Keratinocyte (primary cell): ENCODE results near the gene LRRD1. TPM values are rescaled to one million over a fixed set of nuclear protein-coding genes. Genes with fewer than 3 reads are reported as not detected.

Experiments used
- DNase-seq: peaks from one replicate; pipeline ENCODE4 v3.0.0-alpha.2; 2011; ENCODE audit warnings: low read depth, missing footprints, low spot score
- FAIRE-seq: peaks from 2 replicates; lab custom pipeline; 2011; peaks lifted over from hg19 to GRCh38; lab: Jason Lieb, UNC
- H2AFZ ChIP-seq: 2 replicates; pipeline ENCODE4 v1.6.0; 2012; ENCODE audit warnings: low read length, control low read depth, inconsistent platforms; ENCODE audit not compliant: control insufficient read depth
- H3K27ac ChIP-seq: 2 replicates; pipeline ENCODE4 v1.5.1; 2011; ENCODE audit warnings: low read length; ENCODE audit not compliant: control insufficient read depth, insufficient read depth
- H3K27me3 ChIP-seq: 3 replicates; pipeline ENCODE4 v1.6.0; 2011; ENCODE audit warnings: low read length; ENCODE audit not compliant: control insufficient read depth, insufficient read depth; ENCODE audit errors: extremely low read depth
- H3K36me3 ChIP-seq, 2 experiments: 2 replicates in 1 of 2; 3 replicates in 1 of 2; pipeline ENCODE4 v1.5.1; 2011; ENCODE audit warnings: low read length in 2 of 2, mild to moderate bottlenecking in 1 of 2; ENCODE audit not compliant: control insufficient read depth in 2 of 2, insufficient read depth in 2 of 2; ENCODE audit errors: extremely low read depth in 1 of 2
- H3K4me1 ChIP-seq: 3 replicates; pipeline ENCODE4 v1.5.1; 2011; ENCODE audit warnings: low read length; ENCODE audit not compliant: control insufficient read depth, insufficient read depth; ENCODE audit errors: extremely low read depth
- H3K4me2 ChIP-seq: 3 replicates; pipeline ENCODE4 v1.6.0; 2011; ENCODE audit warnings: low read depth, low read length; ENCODE audit not compliant: control insufficient read depth, insufficient read depth; ENCODE audit errors: extremely low read depth
- H3K4me3 ChIP-seq, 3 experiments: fragments of 200-600 bp in 1 of 3; sonication (generic) in 1 of 3; 2 replicates in 2 of 3; 3 replicates in 1 of 3; pipeline ENCODE4 v1.5.1; 2011 to 2016; ENCODE audit warnings: low read length in 3 of 3, mild to moderate bottlenecking in 3 of 3, control low read depth in 2 of 3, inconsistent platforms in 1 of 3, low read depth in 1 of 3, mixed read lengths in 1 of 3, mixed run types in 1 of 3, moderate library complexity in 1 of 3; ENCODE audit not compliant: control insufficient read depth in 2 of 3, insufficient read depth in 2 of 3; ENCODE audit errors: extremely low read depth in 1 of 3
- H3K79me2 ChIP-seq: 2 replicates; pipeline ENCODE4 v1.6.0; 2012; ENCODE audit warnings: low read length; ENCODE audit not compliant: control insufficient read depth, insufficient read depth
- H3K9ac ChIP-seq: 3 replicates; pipeline ENCODE4 v1.6.0; 2011; ENCODE audit warnings: low read length; ENCODE audit not compliant: control insufficient read depth, insufficient read depth; ENCODE audit errors: extremely low read depth
- H3K9me1 ChIP-seq: 3 replicates; pipeline ENCODE4 v1.6.0; 2011; ENCODE audit warnings: low read length; ENCODE audit not compliant: control insufficient read depth, insufficient read depth; ENCODE audit errors: extremely low read depth
- H3K9me3 ChIP-seq: 2 replicates; pipeline ENCODE4 v1.5.1; 2012; ENCODE audit warnings: low read depth, low read length; ENCODE audit not compliant: control insufficient read depth
- H4K20me1 ChIP-seq: 3 replicates; pipeline ENCODE4 v1.6.0; 2011; ENCODE audit warnings: low read length; ENCODE audit not compliant: control insufficient read depth, insufficient read depth; ENCODE audit errors: extremely low read depth
- CTCF ChIP-seq, 3 experiments: IDR thresholded peaks in 1 of 3; conservative IDR thresholded peaks in 1 of 3; optimal IDR thresholded peaks in 1 of 3; 2 replicates in 2 of 3; 3 replicates in 1 of 3; pipeline versions ENCODE3 to v1.5.1; 2011; ENCODE audit warnings: low read length in 3 of 3, mild to moderate bottlenecking in 3 of 3, moderate library complexity in 2 of 3, control low read depth in 1 of 3, inconsistent platforms in 1 of 3; ENCODE audit not compliant: insufficient read depth in 2 of 3; ENCODE audit errors: extremely low read depth in 1 of 3
- EZH2 ChIP-seq: IDR thresholded peaks from one replicate; pipeline ENCODE4 v1.6.1; 2012; ENCODE audit warnings: inconsistent platforms, mild to moderate bottlenecking, low read length, moderate library complexity
- dilution Hi-C: fragments of 300-500 bp; cut with MboI; formaldehyde crosslinking; loops from one replicate; pipeline ENCODE4 v1.7.0; 2020; ENCODE audit warnings: low sequenced_read_pairs; ENCODE audit not compliant: extremely low pct_ligation_motif_present
- polyA plus RNA-seq, 5 experiments: library from polyadenylated mRNA; depleted of rRNA in 3 of 5; stranded (reverse) in 3 of 5; stranded (forward) in 1 of 5; unstranded in 1 of 5; fragments of >200 nt; gene quantifications; 1 replicate in 1 of 5; 2 replicates in 3 of 5; 3 replicates in 1 of 5; pipeline versions ENCODE4 v1.2.1 to v1.2.3, GENCODE V29; 2011 to 2012; ENCODE audit warnings: missing spikeins in 2 of 5, low read depth in 1 of 5, low replicate concordance in 1 of 5

The LRRD1 gene
- polyA plus RNA-seq, 1 donor (not counting 4 experiments of a cell fraction or from before 2014, with no cell fraction given) = 0.04 TPM

GRCh38 chr7:92116949-92117348 lies 62.0 kb downstream of the LRRD1 start:
- no peak overlapping the region for H3K4me2 ChIP-seq
- dilution Hi-C loops = no loop called here
- H3K4me1 ChIP-seq = peaks cover 3% of the 10 kb centered on the region
- H3K27me3 ChIP-seq = no peaks in the 10 kb centered on the region
- no peak overlapping the region for H3K9ac ChIP-seq
- no peaks in the 10 kb centered on the region for H3K9me3 ChIP-seq
- TF ChIP-seq EZH2 (no peak), CTCF (optimal IDR thresholded peaks at IDR 0.05 in 1 of 3, IDR thresholded peaks at IDR 0.05 in 1 of 3, conservative IDR thresholded peaks at IDR 0.05 in 1 of 3; ENCODE audit: extremely low read depth in 1 of 3, insufficient read depth in 2 of 3, low read length in 3 of 3) (no peak)
- peaks cover 62% of the 10 kb centered on the region for H3K79me2 ChIP-seq
- H3K27ac ChIP-seq = no peak overlapping the region
- H3K9me1 ChIP-seq = no peaks in the 10 kb centered on the region
- H4K20me1 ChIP-seq = peaks cover 11% of the 10 kb centered on the region
- no peak for FAIRE-seq
- no peak overlapping the region for H3K4me3 ChIP-seq
- peaks cover 11 to 13% of the 10 kb centered on the region in 2 experiments for H3K36me3 ChIP-seq
- DNase-seq = no peak
- H2AFZ ChIP-seq = no peak overlapping the region

- Histone ChIP-seq H3K4me3 (no peak overlapping the region), H3K9ac (no peak overlapping the region), H4K20me1 (peaks cover 7% of the 10 kb centered on the region), H3K9me3 (no peaks in the 10 kb centered on the region), H3K4me2 (no peak overlapping the region), H3K79me2 (peaks cover 51% of the 10 kb centered on the region), H3K27me3 (no peaks in the 10 kb centered on the region), H3K36me3 (peaks cover 13 to 14% of the 10 kb centered on the region in 2 experiments), H3K4me1 (peaks cover 3% of the 10 kb centered on the region), H3K9me1 (no peaks in the 10 kb centered on the region), H3K27ac (no peak overlapping the region), H2AFZ (no peak overlapping the region)
- TF ChIP-seq EZH2 (no peak), CTCF (optimal IDR thresholded peaks at IDR 0.05 in 1 of 3, IDR thresholded peaks at IDR 0.05 in 1 of 3, conservative IDR thresholded peaks at IDR 0.05 in 1 of 3; ENCODE audit: extremely low read depth in 1 of 3, insufficient read depth in 2 of 3, low read length in 3 of 3) (no peak)
- FAIRE-seq (no peak), DNase-seq (no peak)
- dilution Hi-C loops = no loop called here
Measured at GRCh38 chr7:92115821-92116220, 63.1 kb downstream of the LRRD1 start.
